Spleen (tissue), 11 donors: ENCODE data around the gene USP7. TPM values are rescaled to one million over a fixed set of nuclear protein-coding genes. Genes with fewer than 3 reads are reported as not detected.

Experiments used
- DNase-seq: peaks from one replicate; pipeline ENCODE4 v3.0.0-alpha.2; 2020
- H3K27ac ChIP-seq, 8 donors: fragments of 200-600 bp; sonication (generic) in 7 of 8; 1 replicate in 4 of 8; 2 replicates in 4 of 8; pipeline versions ENCODE4 v1.5.0 to v1.8.0; 2016 to 2021; ENCODE audit warnings: inconsistent platforms in 4 of 8, mild to moderate bottlenecking in 4 of 8, moderate library complexity in 1 of 8
- H3K27me3 ChIP-seq, 7 donors: fragments of 200-600 bp; sonication (generic) in 6 of 7; replicated peaks in 1 of 7; 1 replicate in 4 of 7; 2 replicates in 3 of 7; pipeline versions ENCODE4 v1.5.0 to v1.8.0; 2016 to 2021; ENCODE audit warnings: inconsistent platforms in 3 of 7, mild to moderate bottlenecking in 1 of 7
- H3K36me3 ChIP-seq, 6 donors: fragments of 200-600 bp; sonication (generic) in 5 of 6; 1 replicate in 4 of 6; 2 replicates in 2 of 6; pipeline versions ENCODE4 v1.5.0 to v1.8.0; 2016 to 2021; ENCODE audit warnings: inconsistent platforms in 2 of 6
- H3K4me1 ChIP-seq, 6 donors: fragments of 200-600 bp; sonication (generic) in 5 of 6; 1 replicate in 3 of 6; 2 replicates in 3 of 6; pipeline versions ENCODE4 v1.5.0 to v1.8.0; 2016 to 2021; ENCODE audit warnings: inconsistent platforms in 3 of 6
- H3K4me3 ChIP-seq, 8 donors: fragments of 200-600 bp; sonication (generic) in 7 of 8; 1 replicate in 4 of 8; 2 replicates in 4 of 8; pipeline versions ENCODE4 v1.5.0 to v1.8.0; 2016 to 2021; ENCODE audit warnings: inconsistent platforms in 4 of 8, mild to moderate bottlenecking in 4 of 8, moderate library complexity in 2 of 8
- H3K9me3 ChIP-seq, 8 donors: fragments of 200-600 bp; sonication (generic) in 7 of 8; 1 replicate in 4 of 8; 2 replicates in 4 of 8; pipeline versions ENCODE4 v1.5.0 to v1.8.0; 2016 to 2021; ENCODE audit warnings: inconsistent platforms in 4 of 8
- CTCF ChIP-seq, 11 experiments: fragments of 200-600 bp in 7 of 11; fragments of 450-650 bp in 4 of 11; sonication (generic) in 4 of 11; IDR thresholded peaks in 8 of 11; conservative IDR thresholded peaks in 3 of 11; 1 replicate in 7 of 11; 2 replicates in 4 of 11; pipeline versions ENCODE4 v1.4.0 to v1.8.0; 2016 to 2021; ENCODE audit warnings: antibody characterized with exemption in 11 of 11, inconsistent platforms in 4 of 11, mild to moderate bottlenecking in 1 of 11
- POLR2A ChIP-seq, 3 donors: fragments of 450-650 bp; IDR thresholded peaks; one replicate each; pipeline ENCODE4 v1.5.1; 2017; ENCODE audit warnings: antibody characterized with exemption in 3 of 3, mild to moderate bottlenecking in 1 of 3
- POLR2AphosphoS5 ChIP-seq, 3 donors: sonication (generic); formaldehyde crosslinking; IDR thresholded peaks; one replicate each; pipeline ENCODE4 v1.5.1; 2017; ENCODE audit warnings: antibody characterized with exemption in 3 of 3
- WGBS, 5 donors: extraction: QIAGEN DNeasy Blood & Tissue Kit in 3 of 5; methylation state at CpG; one replicate each; pipeline versions ENCODE4 v1.1.5 to v1.1.7; 2013 to 2018; 5-methylcytosine and 5-hydroxymethylcytosine counted together
- intact Hi-C: fragments of 100-400 bp; cut with DNase I; formaldehyde crosslinking; loops from one replicate; pipeline ENCODE4 v1.15.0; 2023; ENCODE audit warnings: low total_unique reads
- polyA plus RNA-seq, 3 donors: library from polyadenylated mRNA; stranded (reverse); fragments of 200-250 nt; gene quantifications; one replicate each; pipeline ENCODE4 v1.2.1, GENCODE V29; 2013
- total RNA-seq, 7 donors: library from RNA; depleted of rRNA in 3 of 7; stranded (reverse); fragments of >200 nt in 3 of 7; fragmentation: NEBNext Ultra II Directional in 4 of 7; extraction: Animal tissue kit (Norgen Biotek cat#: 25700) in 4 of 7; gene quantifications; one replicate each; pipeline versions ENCODE4 v1.1.0 to v1.2.1, GENCODE V29; 2016 to 2021
- donor health status: healthy with polysubstance abuse.
- donor health status: DM: no; HTN: no; CAD: no; lungs with moderate emphysema.
- donor health status: DM: no; HTN: no; CAD: no.
- donor health status: Bipolar disorder and iron deficiency.
- donor health status: healthy.
- donor health status: DM: no; HTN: no; CAD: no.
- donor health status: DM: yes; HTN: yes; CAD: no.

USP7 gene
- total and polyA plus RNA-seq, 10 donors, result 26.1 to 145 (median 126) TPM

- intact Hi-C loops, result no loop called here
- Histone ChIP-seq H3K4me3 (no peak overlapping the region), H3K36me3 (peaks cover 18 to 100% (median 99%) of the 10 kb centered on the region in 6 donors), H3K27ac (no peak overlapping the region), H3K27me3 (no peaks in the 10 kb centered on the region), H3K4me1 (no peaks in the 10 kb centered on the region), H3K9me3 (no peaks in the 10 kb centered on the region)
- no peak for DNase-seq
- 86 to 92% (median 89%) methylated on average over 5 of the region's 5 CpGs for WGBS, 5 donors
- no peak for TF ChIP-seq POLR2AphosphoS5 (IDR thresholded peaks at IDR 0.05)
- TF ChIP-seq CTCF (IDR thresholded peaks at IDR 0.05 in 8 of 11, conservative IDR thresholded peaks at IDR 0.05 in 3 of 11), result no peak
- TF ChIP-seq POLR2A (IDR thresholded peaks at IDR 0.05), result no peak
Observed at GRCh38 chr16:8900343-8900742, 63.4 kb downstream of the USP7 start.

GRCh38 chr16:8899709-8900317 lies 63.9 kb downstream of the USP7 start:
- H3K27me3 ChIP-seq, result no peaks in the 10 kb centered on the region
- H3K4me1 ChIP-seq, result no peaks in the 10 kb centered on the region
- 85 to 92% (median 86%) methylated on average over 9 of the region's 9 CpGs for whole genome bisulfite sequencing, 5 donors
- no peak overlapping the region for H3K4me3 ChIP-seq
- intact Hi-C loops, result loop anchor here (10.0 kb wide), 1 partner anchor 225 kb away; no protein-coding TSS in a partner anchor
- H3K27ac ChIP-seq, result no peak overlapping the region
- DNase-seq, result no peak
- H3K36me3 ChIP-seq, result peaks cover 17 to 100% (median 99%) of the 10 kb centered on the region in 6 donors
- no peak for TF ChIP-seq CTCF (IDR thresholded peaks at IDR 0.05 in 8 of 11, conservative IDR thresholded peaks at IDR 0.05 in 3 of 11)
- no peak for TF ChIP-seq POLR2A (IDR thresholded peaks at IDR 0.05)
- TF ChIP-seq POLR2AphosphoS5 (IDR thresholded peaks at IDR 0.05), result no peak
- no peaks in the 10 kb centered on the region for H3K9me3 ChIP-seq

GRCh38 chr16:8898660-8899318 lies 64.9 kb downstream of the USP7 start:
- intact Hi-C loops, result loop anchor here (10.0 kb wide), 1 partner anchor 226 kb away; no protein-coding TSS in a partner anchor
- 89 to 97% (median 96%) methylated on average over 3 of the region's 3 CpGs for WGBS, 5 donors
- Histone ChIP-seq H3K9me3 (no peaks in the 10 kb centered on the region), H3K4me1 (peaks cover 0 to 2% (median 0%) of the 10 kb centered on the region in 6 donors), H3K4me3 (no peak overlapping the region), H3K27me3 (no peaks in the 10 kb centered on the region), H3K36me3 (peaks cover 15 to 100% (median 99%) of the 10 kb centered on the region in 6 donors), H3K27ac (no peak overlapping the region)
- no peak for DNase-seq
- TF ChIP-seq POLR2AphosphoS5 (IDR thresholded peaks at IDR 0.05) (no peak), CTCF (IDR thresholded peaks at IDR 0.05 in 8 of 11, conservative IDR thresholded peaks at IDR 0.05 in 3 of 11) (no peak), POLR2A (IDR thresholded peaks at IDR 0.05) (no peak)

- peaks cover 5 to 39% (median 14%) of the 10 kb centered on the region in 6 donors for H3K4me1 ChIP-seq
- H3K4me3 ChIP-seq, result no peak overlapping the region
- TF ChIP-seq CTCF (IDR thresholded peaks at IDR 0.05 in 8 of 11, conservative IDR thresholded peaks at IDR 0.05 in 3 of 11), result no peak
- TF ChIP-seq POLR2AphosphoS5 (IDR thresholded peaks at IDR 0.05), result peak; percentile 11 to 62 (median 33)
- WGBS, 5 donors, result 93 to 98% (median 97%) methylated on average over 21 of the region's 21 CpGs
- H3K9me3 ChIP-seq, result no peaks in the 10 kb centered on the region
- peak; percentile 58 for DNase-seq
- no peak overlapping the region for H3K27ac ChIP-seq
- intact Hi-C loops, result loop anchor here (10.0 kb wide), 1 partner anchor 230 kb away; no protein-coding TSS in a partner anchor
- H3K27me3 ChIP-seq, result no peaks in the 10 kb centered on the region
- peaks cover 10 to 100% (median 90%) of the 10 kb centered on the region in 6 donors for H3K36me3 ChIP-seq
Observed at GRCh38 chr16:8894736-8895334, 68.9 kb downstream of the USP7 start.
